ENCODE data around the gene ZC3HAV1.
A peak's percentile ranks its signal among the peaks of the same experiment; 100 is the strongest.

Gene ZC3HAV1

GRCh38 chr7:139022286-139022685 lies 87.2 kb downstream of the ZC3HAV1 start:
- DNase-seq (ENCODE audit: low read depth, low spot score) = no peak
- H3K36me3 ChIP-seq (ENCODE audit: insufficient read depth, low read length) = peaks cover 47% of the 10 kb centered on the region
- no peak overlapping the region for H3K4me3 ChIP-seq
- no peaks in the 10 kb centered on the region for H3K9me3 ChIP-seq (ENCODE audit: low read depth, low read length)
- no peak overlapping the region for H3K9ac ChIP-seq (ENCODE audit: insufficient read length)
- H3K27ac ChIP-seq = no peak overlapping the region
- TF ChIP-seq POLR2AphosphoS5 (IDR thresholded peaks at IDR 0.05; ENCODE audit: borderline replicate concordance, low read depth, low read length) (no peak), FOXP2 (optimal IDR thresholded peaks at IDR 0.05; ENCODE audit: control extremely low read depth, extremely low read length, insufficient read depth) (no peak), EZH2 (IDR thresholded peaks at IDR 0.05) (no peak)

GRCh38 chr7:139018910-139019309 lies 90.6 kb downstream of the ZC3HAV1 start:
- Histone ChIP-seq H3K36me3 (ENCODE audit: insufficient read depth, low read length) (peaks cover 17% of the 10 kb centered on the region; the same call in 1 of the 2 replicates), H3K27ac (no peak overlapping the region), H3K9ac (ENCODE audit: insufficient read length) (no peak overlapping the region), H3K9me3 (ENCODE audit: low read depth, low read length) (no peaks in the 10 kb centered on the region), H3K4me3 (no peak overlapping the region)
- DNase-seq (ENCODE audit: low read depth, low spot score) = no peak
- TF ChIP-seq POLR2AphosphoS5 (IDR thresholded peaks at IDR 0.05; ENCODE audit: borderline replicate concordance, low read depth, low read length) (no peak), FOXP2 (optimal IDR thresholded peaks at IDR 0.05; ENCODE audit: control extremely low read depth, extremely low read length, insufficient read depth) (no peak), EZH2 (IDR thresholded peaks at IDR 0.05) (no peak)

- no peak for TF ChIP-seq FOXP2 (optimal IDR thresholded peaks at IDR 0.05; ENCODE audit: control extremely low read depth, extremely low read length, insufficient read depth)
- TF ChIP-seq EZH2 (IDR thresholded peaks at IDR 0.05) = no peak
- no peak for TF ChIP-seq POLR2AphosphoS5 (IDR thresholded peaks at IDR 0.05; ENCODE audit: borderline replicate concordance, low read depth, low read length)
- H3K36me3 ChIP-seq (ENCODE audit: insufficient read depth, low read length) = no peaks in the 10 kb centered on the region; the same call in 1 of the 2 replicates
- H3K9ac ChIP-seq (ENCODE audit: insufficient read length) = no peak overlapping the region
- no peak overlapping the region for H3K4me3 ChIP-seq
- H3K9me3 ChIP-seq (ENCODE audit: low read depth, low read length) = no peaks in the 10 kb centered on the region
- DNase-seq (ENCODE audit: low read depth, low spot score) = peak; percentile 32
- no peak overlapping the region for H3K27ac ChIP-seq
Observed at GRCh38 chr7:139016931-139017511, 92.5 kb downstream of the ZC3HAV1 start.

- no peak for DNase-seq (ENCODE audit: low read depth, low spot score)
Observed at GRCh38 chr7:139011373-139011772, 98.1 kb downstream of the ZC3HAV1 start.

GRCh38 chr7:139004321-139005090 lies 105.0 kb downstream of the ZC3HAV1 start:
- DNase-seq (ENCODE audit: low read depth, low spot score) = no peak
- no peak for TF ChIP-seq POLR2AphosphoS5 (IDR thresholded peaks at IDR 0.05; ENCODE audit: borderline replicate concordance, low read depth, low read length)
- no peak for TF ChIP-seq FOXP2 (optimal IDR thresholded peaks at IDR 0.05; ENCODE audit: control extremely low read depth, extremely low read length, insufficient read depth)
- no peak for TF ChIP-seq EZH2 (IDR thresholded peaks at IDR 0.05)
- no peak overlapping the region for H3K4me3 ChIP-seq
- H3K36me3 ChIP-seq (ENCODE audit: insufficient read depth, low read length) = no peaks in the 10 kb centered on the region
- H3K9ac ChIP-seq (ENCODE audit: insufficient read length) = no peak overlapping the region
- H3K9me3 ChIP-seq (ENCODE audit: low read depth, low read length) = no peaks in the 10 kb centered on the region
- H3K27ac ChIP-seq = no peak overlapping the region

More at GRCh38 chr7:139011373-139011772, 98.1 kb downstream of the ZC3HAV1 start:
- TF ChIP-seq FOXP2 (optimal IDR thresholded peaks at IDR 0.05; ENCODE audit: control extremely low read depth, extremely low read length, insufficient read depth) (no peak), POLR2AphosphoS5 (IDR thresholded peaks at IDR 0.05; ENCODE audit: borderline replicate concordance, low read depth, low read length) (no peak), EZH2 (IDR thresholded peaks at IDR 0.05) (no peak)
- Histone ChIP-seq H3K36me3 (ENCODE audit: insufficient read depth, low read length) (no peaks in the 10 kb centered on the region), H3K9me3 (ENCODE audit: low read depth, low read length) (no peaks in the 10 kb centered on the region), H3K27ac (no peak overlapping the region), H3K4me3 (no peak overlapping the region), H3K9ac (ENCODE audit: insufficient read length) (no peak overlapping the region)

- TF ChIP-seq POLR2AphosphoS5 (IDR thresholded peaks at IDR 0.05; ENCODE audit: borderline replicate concordance, low read depth, low read length) = no peak
- TF ChIP-seq FOXP2 (optimal IDR thresholded peaks at IDR 0.05; ENCODE audit: control extremely low read depth, extremely low read length, insufficient read depth) = no peak
- no peak for TF ChIP-seq EZH2 (IDR thresholded peaks at IDR 0.05)
- no peak overlapping the region for H3K9ac ChIP-seq (ENCODE audit: insufficient read length)
- H3K4me3 ChIP-seq = no peak overlapping the region
- DNase-seq (ENCODE audit: low read depth, low spot score) = no peak
- no peaks in the 10 kb centered on the region for H3K36me3 ChIP-seq (ENCODE audit: insufficient read depth, low read length)
- no peak overlapping the region for H3K27ac ChIP-seq
- no peaks in the 10 kb centered on the region for H3K9me3 ChIP-seq (ENCODE audit: low read depth, low read length)
Observed at GRCh38 chr7:138999414-138999813, 110.1 kb downstream of the ZC3HAV1 start.
